ENCODE data around the gene PSEN1.

Gene PSEN1

GRCh38 chr14:73220634-73221033 lies 84.3 kb downstream of the PSEN1 start:
- H3K27me3 ChIP-seq (ENCODE audit: insufficient read depth, low read depth) = no peaks in the 10 kb centered on the region
- H3K27ac ChIP-seq = no peak overlapping the region
- H3K9ac ChIP-seq = no peak overlapping the region
- no peaks in the 10 kb centered on the region for H3K79me2 ChIP-seq (ENCODE audit: insufficient read depth, low read depth)
- no peaks in the 10 kb centered on the region for H4K20me1 ChIP-seq (ENCODE audit: insufficient read depth)
- no peak overlapping the region for H2AFZ ChIP-seq (ENCODE audit: low read depth)
- H3K4me3 ChIP-seq (IDR thresholded peaks at IDR 0.05; ENCODE audit: insufficient read depth, low read depth, low read length) = no peak overlapping the region
- no peak for TF ChIP-seq CTCF (conservative IDR thresholded peaks at IDR 0.05; ENCODE audit: low read depth, low read length)
- peaks cover 17% of the 10 kb centered on the region for H3K4me1 ChIP-seq (ENCODE audit: low read depth, poor library complexity, severe bottlenecking)
- no peak overlapping the region for H3K4me2 ChIP-seq
- no peaks in the 10 kb centered on the region for H3K36me3 ChIP-seq (ENCODE audit: insufficient read depth)

GRCh38 chr14:73221945-73222344 lies 85.6 kb downstream of the PSEN1 start:
- no peak for TF ChIP-seq CTCF (conservative IDR thresholded peaks at IDR 0.05; ENCODE audit: low read depth, low read length)
- Histone ChIP-seq H2AFZ (ENCODE audit: low read depth) (no peak overlapping the region), H3K4me2 (no peak overlapping the region), H3K9ac (no peak overlapping the region), H3K27ac (no peak overlapping the region), H4K20me1 (ENCODE audit: insufficient read depth) (no peaks in the 10 kb centered on the region), H3K79me2 (ENCODE audit: insufficient read depth, low read depth) (no peaks in the 10 kb centered on the region), H3K4me3 (IDR thresholded peaks at IDR 0.05; ENCODE audit: insufficient read depth, low read depth, low read length) (no peak overlapping the region), H3K4me1 (ENCODE audit: low read depth, poor library complexity, severe bottlenecking) (peaks cover 17% of the 10 kb centered on the region), H3K36me3 (ENCODE audit: insufficient read depth) (no peaks in the 10 kb centered on the region), H3K27me3 (ENCODE audit: insufficient read depth, low read depth) (no peaks in the 10 kb centered on the region)

- Histone ChIP-seq H3K4me3 (IDR thresholded peaks at IDR 0.05; ENCODE audit: insufficient read depth, low read depth, low read length) (no peak overlapping the region), H3K9ac (no peak overlapping the region)
- TF ChIP-seq CTCF (conservative IDR thresholded peaks at IDR 0.05; ENCODE audit: low read depth, low read length) = no peak
Measured at GRCh38 chr14:73223049-73223448, 86.7 kb downstream of the PSEN1 start.

GRCh38 chr14:73225496-73225895 lies 89.2 kb downstream of the PSEN1 start:
- H3K4me2 ChIP-seq = no peak overlapping the region
- no peak overlapping the region for H3K9ac ChIP-seq
- TF ChIP-seq CTCF (conservative IDR thresholded peaks at IDR 0.05; ENCODE audit: low read depth, low read length) = no peak
- no peaks in the 10 kb centered on the region for H3K79me2 ChIP-seq (ENCODE audit: insufficient read depth, low read depth)
- H4K20me1 ChIP-seq (ENCODE audit: insufficient read depth) = no peaks in the 10 kb centered on the region
- H3K27ac ChIP-seq = no peak overlapping the region
- H3K36me3 ChIP-seq (ENCODE audit: insufficient read depth) = no peaks in the 10 kb centered on the region
- peaks cover 17% of the 10 kb centered on the region for H3K4me1 ChIP-seq (ENCODE audit: low read depth, poor library complexity, severe bottlenecking)
- H3K27me3 ChIP-seq (ENCODE audit: insufficient read depth, low read depth) = no peaks in the 10 kb centered on the region
- H3K4me3 ChIP-seq (IDR thresholded peaks at IDR 0.05; ENCODE audit: insufficient read depth, low read depth, low read length) = no peak overlapping the region
- no peak overlapping the region for H2AFZ ChIP-seq (ENCODE audit: low read depth)

More at GRCh38 chr14:73223049-73223448, 86.7 kb downstream of the PSEN1 start:
- Histone ChIP-seq H3K4me1 (ENCODE audit: low read depth, poor library complexity, severe bottlenecking) (peaks cover 17% of the 10 kb centered on the region), H3K4me2 (peak overlapping the region; percentile 12; the same call in 1 of the 2 replicates), H2AFZ (ENCODE audit: low read depth) (no peak overlapping the region), H3K79me2 (ENCODE audit: insufficient read depth, low read depth) (no peaks in the 10 kb centered on the region), H3K27ac (peak overlapping the region; percentile 36; the same call in 1 of the 2 replicates), H4K20me1 (ENCODE audit: insufficient read depth) (no peaks in the 10 kb centered on the region), H3K27me3 (ENCODE audit: insufficient read depth, low read depth) (no peaks in the 10 kb centered on the region), H3K36me3 (ENCODE audit: insufficient read depth) (no peaks in the 10 kb centered on the region)
